GM20000 (cell line): ENCODE data around the gene RHOD.

Source experiments
- DNase-seq: peaks from one replicate; pipeline ENCODE4 v3.0.0; 2012; ENCODE audit warnings: low spot score
- CTCF ChIP-seq: IDR thresholded peaks from 2 replicates; pipeline ENCODE4 v1.5.1; 2012; ENCODE audit warnings: mild to moderate bottlenecking, control low read depth; ENCODE audit errors: extremely low read depth, missing control alignments

Gene RHOD

DNA sequence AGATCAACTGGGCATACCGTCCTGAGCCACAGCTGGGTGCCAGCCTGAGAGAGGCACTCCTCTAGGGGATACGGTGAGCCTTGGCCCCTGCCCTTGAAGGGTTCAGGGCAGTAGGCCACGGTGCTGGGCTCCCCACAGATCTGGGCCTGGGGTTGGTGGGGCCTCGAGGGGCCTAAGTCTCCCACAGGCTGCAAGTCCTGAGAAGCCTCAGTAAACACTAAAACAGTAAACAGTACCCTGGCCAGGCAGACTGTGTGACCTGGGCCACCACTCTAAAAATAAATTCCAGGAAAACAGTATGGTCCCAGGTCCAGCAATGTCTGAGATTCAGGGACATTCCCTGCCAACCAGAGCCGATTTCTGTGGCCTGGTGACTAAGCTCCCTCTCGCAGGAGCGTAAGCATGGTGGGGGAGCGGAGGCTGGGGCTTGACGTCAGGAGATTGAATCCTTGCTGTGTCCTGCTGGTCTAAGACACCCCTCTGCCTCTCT, 2.3 kb upstream of the RHOD start:
- no peak for DNase-seq
- TF ChIP-seq CTCF = no peak

DNA sequence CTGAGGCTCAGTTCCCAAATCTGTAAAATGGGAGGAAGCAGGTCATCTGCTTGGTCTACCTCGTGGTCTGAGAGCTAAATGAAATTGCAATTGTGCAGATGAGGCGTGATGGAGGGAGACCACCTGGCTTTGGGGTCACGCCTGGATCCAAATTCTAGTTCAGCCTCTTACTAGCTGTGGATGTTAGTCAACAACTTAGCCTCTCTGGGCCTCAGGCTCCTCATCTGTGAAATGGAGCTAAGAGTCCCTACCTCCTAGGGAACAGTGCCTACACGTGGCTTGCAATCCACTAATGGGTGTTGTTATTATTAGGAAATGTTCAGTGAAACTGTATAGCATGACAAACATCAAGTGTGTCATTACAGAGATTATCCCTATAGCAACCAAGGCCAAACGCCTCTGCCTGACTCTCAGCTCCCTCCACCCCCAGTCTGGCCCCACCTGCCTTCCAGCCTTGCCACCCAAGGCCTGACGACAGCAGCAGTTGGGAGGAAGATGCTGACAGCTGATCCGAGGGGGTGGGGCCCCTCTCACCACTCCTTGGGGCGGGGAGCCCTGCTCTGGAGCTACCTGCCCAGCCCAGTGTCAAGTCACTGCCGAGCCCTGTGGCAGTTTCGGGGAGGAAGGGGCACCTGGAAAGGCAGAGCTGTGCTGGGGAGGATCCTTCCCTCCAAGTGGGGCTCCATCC, 1.7 kb upstream of the RHOD start:
- no peak for TF ChIP-seq CTCF
- DNase-seq = peak; percentile 51

- TF ChIP-seq CTCF = no peak
- no peak for DNase-seq
Observed at GRCh38 chr11:67055812-67056211, 835 bp upstream of the RHOD start.

- TF ChIP-seq CTCF = no peak
- no peak for DNase-seq
Observed at GRCh38 chr11:67057205-67057672, 592 bp downstream of the RHOD start.

- DNase-seq = no peak
- TF ChIP-seq CTCF = no peak
Observed at GRCh38 chr11:67058506-67058905, 1.9 kb downstream of the RHOD start.

GRCh38 chr11:67059671-67060070, 3.0 kb downstream of the RHOD start:
- DNase-seq = no peak
- no peak for TF ChIP-seq CTCF

DNA sequence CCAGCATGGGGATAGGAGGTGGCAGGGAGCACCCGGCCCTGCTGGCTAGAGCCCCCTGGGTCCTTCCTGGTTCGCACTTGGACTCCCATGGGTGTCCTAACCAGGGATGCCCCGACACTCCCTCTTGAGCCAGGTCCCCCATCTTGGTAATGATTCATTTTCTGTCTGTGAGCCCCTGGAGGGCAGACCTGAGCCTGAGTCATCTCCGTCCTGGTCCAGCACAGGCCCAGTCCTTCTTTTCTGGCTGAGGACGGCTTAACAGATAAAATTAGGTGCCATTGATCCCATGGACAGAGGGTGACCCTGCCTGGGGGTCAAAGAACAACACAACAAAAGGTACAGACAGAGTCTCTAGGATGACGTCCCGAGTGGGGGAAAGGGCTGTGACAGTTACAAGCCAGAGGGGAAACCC, 3.5 kb downstream of the RHOD start:
- TF ChIP-seq CTCF = no peak
- DNase-seq = no peak
